ENCODE data around the gene GPC6.

DNA sequence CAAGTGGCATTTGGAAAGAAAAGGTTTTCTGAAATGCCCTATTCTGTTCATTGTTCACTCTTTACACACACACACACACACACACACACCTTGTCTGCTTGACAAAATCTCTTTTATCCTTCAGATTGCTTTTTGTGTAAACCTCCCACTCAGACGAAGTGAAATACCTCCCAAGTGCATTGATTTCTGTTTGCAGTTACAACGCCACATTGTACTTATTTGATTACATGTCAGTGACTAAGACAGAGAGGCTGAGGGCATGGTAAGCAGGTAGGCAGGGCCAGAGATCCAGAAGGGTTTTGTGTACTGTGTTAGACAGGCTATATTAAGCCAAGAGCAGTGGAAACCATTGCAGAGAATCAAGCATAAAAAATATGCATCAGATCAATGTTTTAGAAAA, 561.8 kb downstream of the GPC6 start:
- TF ChIP-seq, protein P1, sequence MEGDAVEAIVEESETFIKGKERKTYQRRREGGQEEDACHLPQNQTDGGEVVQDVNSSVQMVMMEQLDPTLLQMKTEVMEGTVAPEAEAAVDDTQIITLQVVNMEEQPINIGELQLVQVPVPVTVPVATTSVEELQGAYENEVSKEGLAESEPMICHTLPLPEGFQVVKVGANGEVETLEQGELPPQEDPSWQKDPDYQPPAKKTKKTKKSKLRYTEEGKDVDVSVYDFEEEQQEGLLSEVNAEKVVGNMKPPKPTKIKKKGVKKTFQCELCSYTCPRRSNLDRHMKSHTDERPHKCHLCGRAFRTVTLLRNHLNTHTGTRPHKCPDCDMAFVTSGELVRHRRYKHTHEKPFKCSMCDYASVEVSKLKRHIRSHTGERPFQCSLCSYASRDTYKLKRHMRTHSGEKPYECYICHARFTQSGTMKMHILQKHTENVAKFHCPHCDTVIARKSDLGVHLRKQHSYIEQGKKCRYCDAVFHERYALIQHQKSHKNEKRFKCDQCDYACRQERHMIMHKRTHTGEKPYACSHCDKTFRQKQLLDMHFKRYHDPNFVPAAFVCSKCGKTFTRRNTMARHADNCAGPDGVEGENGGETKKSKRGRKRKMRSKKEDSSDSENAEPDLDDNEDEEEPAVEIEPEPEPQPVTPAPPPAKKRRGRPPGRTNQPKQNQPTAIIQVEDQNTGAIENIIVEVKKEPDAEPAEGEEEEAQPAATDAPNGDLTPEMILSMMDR (IDR thresholded peaks at IDR 0.05; ENCODE audit: extremely low read depth in 1 of 2, insufficient read depth in 1 of 2, low read depth in 1 of 2, low read length in 2 of 2), result no peak
- TF ChIP-seq POLR2A (IDR thresholded peaks at IDR 0.05; ENCODE audit: low read depth, low read length) (no peak), EZH2 (IDR thresholded peaks at IDR 0.05; ENCODE audit: borderline replicate concordance, low read depth, low read length, severe bottlenecking) (no peak), GATA2 (IDR thresholded peaks at IDR 0.05; ENCODE audit: insufficient read depth, insufficient read length, low read depth, low read length) (no peak), FOS (IDR thresholded peaks at IDR 0.05; ENCODE audit: borderline replicate concordance, insufficient read depth, low read length) (no peak), POLR2AphosphoS5 (IDR thresholded peaks at IDR 0.05; ENCODE audit: insufficient read depth, low read depth, low read length) (no peak), JUN (IDR thresholded peaks at IDR 0.05; ENCODE audit: borderline replicate concordance, insufficient read depth, insufficient read length, low read depth) (no peak)
- TF ChIP-seq, protein P2, sequence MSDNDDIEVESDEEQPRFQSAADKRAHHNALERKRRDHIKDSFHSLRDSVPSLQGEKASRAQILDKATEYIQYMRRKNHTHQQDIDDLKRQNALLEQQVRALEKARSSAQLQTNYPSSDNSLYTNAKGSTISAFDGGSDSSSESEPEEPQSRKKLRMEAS (IDR thresholded peaks at IDR 0.05; ENCODE audit: insufficient read depth, insufficient read length), result no peak

Data from endothelial cell of umbilical vein (primary cell).